ENCODE measurements around the gene ERCC6L2. TPM values are rescaled to one million over a fixed set of nuclear protein-coding genes. Genes with fewer than 3 reads are reported as not detected.
A peak's percentile ranks its signal among the peaks of the same experiment; 100 is the strongest.

ERCC6L2 gene
- total RNA-seq, 2 experiments from 2014 or later, result 42.3 to 42.5 TPM

- Mint-ChIP-seq H3K36me3 (peaks cover 23% of the 10 kb centered on the region), H3K27me3 (no peaks in the 10 kb centered on the region), H3K4me1 (peaks cover 45% of the 10 kb centered on the region), H3K4me3 (peak overlapping the region; percentile 64), H3K27ac (peak overlapping the region; percentile 92), H3K9me3 (no peaks in the 10 kb centered on the region)
- DNase-seq (peak; percentile 63), ATAC-seq (ENCODE audit: low read depth) (peak; percentile 79)
- POLR2A ChIA-PET, result interaction anchor here (0.8 to 4.4 kb wide), 10 partner anchors 10 to 499 kb away, joined by 3 to 35 read pairs (median 4); partner anchors contain the start of gene ERCC6L2
These were observed 134.4 kb downstream of the ERCC6L2 start for GRCh38 chr9:96009690-96010472.

GRCh38 chr9:96014078-96014477 lies 138.6 kb downstream of the ERCC6L2 start:
- POLR2A ChIA-PET, result interaction anchor here (1.2 to 4.2 kb wide), 3 partner anchors 10 to 138 kb away, joined by 3 to 30 read pairs (median 10); partner anchors contain the start of gene ERCC6L2
- Mint-ChIP-seq H3K4me1 (peaks cover 62% of the 10 kb centered on the region), H3K36me3 (peaks cover 16% of the 10 kb centered on the region)

GRCh38 chr9:96015876-96016686 lies 140.6 kb downstream of the ERCC6L2 start:
- Mint-ChIP-seq H3K27me3 (no peaks in the 10 kb centered on the region), H3K4me3 (peak overlapping the region; percentile 68), H3K36me3 (peaks cover 20% of the 10 kb centered on the region), H3K27ac (peak overlapping the region; percentile 100), H3K9me3 (no peaks in the 10 kb centered on the region), H3K4me1 (peaks cover 54% of the 10 kb centered on the region)
- ATAC-seq (ENCODE audit: low read depth), result peak; percentile 50
- no peak for DNase-seq
- POLR2A ChIA-PET, result interaction anchor here (0.9 to 4.2 kb wide), 3 partner anchors 118 to 140 kb away, joined by 3 to 30 read pairs (median 4); partner anchors contain the start of gene ERCC6L2

More at GRCh38 chr9:96014078-96014477, 138.6 kb downstream of the ERCC6L2 start:
- Mint-ChIP-seq H3K27me3 (no peaks in the 10 kb centered on the region), H3K9me3 (no peaks in the 10 kb centered on the region), H3K4me3 (peak overlapping the region; percentile 72), H3K27ac (peak overlapping the region; percentile 96)
- ATAC-seq (ENCODE audit: low read depth), result peak; percentile 62
- DNase-seq, result peak; percentile 66

Data from activated naive CD8-positive, alpha-beta T cell treated with anti-CD3 and anti-CD28 coated beads, Interleukin-2, amount 10 ng/mL, durations not matched to agents 7 days and 5 days (primary cell).